GM11168 (cell line): ENCODE measurements around the gene TAL1.
"Not testable (repeated sequence)": the region's sequence is repeated elsewhere in the genome, so short reads cannot be mapped to it uniquely, and the experiment has no call there.

Experiments used
- in situ Hi-C: fragments of 300-500 bp; cut with MboI; formaldehyde crosslinking; loops from one replicate; pipeline ENCODE4 v1.12.0; 2022; ENCODE audit warnings: low sequenced_read_pairs; ENCODE audit not compliant: unreplicated experiment

The TAL1 gene

GRCh38 chr1:47213230-47213963, 18.6 kb downstream of the TAL1 start:
- in situ Hi-C loops, result no loop called here

GRCh38 chr1:47212636-47213229, 19.3 kb downstream of the TAL1 start:
- in situ Hi-C loops, result no loop called here

- in situ Hi-C loops, result no loop called here
These were observed 20.2 kb downstream of the TAL1 start for GRCh38 chr1:47211796-47212269.

GRCh38 chr1:47210666-47211065, 21.4 kb downstream of the TAL1 start:
- in situ Hi-C loops, result no loop called here

GRCh38 chr1:47209725-47210325, 22.2 kb downstream of the TAL1 start:
- in situ Hi-C loops, result no loop called here

GRCh38 chr1:47209091-47209490, 22.9 kb downstream of the TAL1 start:
- in situ Hi-C loops, result no loop called here

GRCh38 chr1:47208374-47208850, 23.6 kb downstream of the TAL1 start:
- in situ Hi-C loops, result no loop called here

GRCh38 chr1:47207803-47208373, 24.1 kb downstream of the TAL1 start:
- in situ Hi-C loops, result no loop called here

- in situ Hi-C loops, result no loop called here
These were observed 26.1 kb downstream of the TAL1 start for GRCh38 chr1:47205918-47206317.

GRCh38 chr1:47203504-47203903, 28.5 kb downstream of the TAL1 start:
- in situ Hi-C loops, result not testable (repeated sequence)

GRCh38 chr1:47201179-47201578, 30.8 kb downstream of the TAL1 start:
- in situ Hi-C loops, result no loop called here

GRCh38 chr1:47198214-47198613, 33.8 kb downstream of the TAL1 start:
- in situ Hi-C loops, result loop anchor here (25.0 kb wide), 2 partner anchors 214 to 514 kb away; partner anchors contain the start of gene FOXE3

- in situ Hi-C loops, result loop anchor here (25.0 kb wide), 2 partner anchors 216 to 516 kb away; partner anchors contain the start of gene FOXE3
These were observed 35.4 kb downstream of the TAL1 start for GRCh38 chr1:47196622-47197021.

- in situ Hi-C loops, result loop anchor here (25.0 kb wide), 2 partner anchors 216 to 516 kb away; partner anchors contain the start of gene FOXE3
These were observed 36.0 kb downstream of the TAL1 start for GRCh38 chr1:47195981-47196380.

GRCh38 chr1:47194311-47194710, 37.7 kb downstream of the TAL1 start:
- in situ Hi-C loops, result loop anchor here (25.0 kb wide), 2 partner anchors 218 to 518 kb away; partner anchors contain the start of gene FOXE3

- in situ Hi-C loops, result loop anchor here (25.0 kb wide), 2 partner anchors 219 to 519 kb away; partner anchors contain the start of gene FOXE3
These were observed 38.5 kb downstream of the TAL1 start for GRCh38 chr1:47193496-47193895.

- in situ Hi-C loops, result loop anchor here (25.0 kb wide), 2 partner anchors 220 to 520 kb away; partner anchors contain the start of gene FOXE3
These were observed 39.3 kb downstream of the TAL1 start for GRCh38 chr1:47192458-47193384.

- in situ Hi-C loops, result loop anchor here (25.0 kb wide), 2 partner anchors 220 to 520 kb away; partner anchors contain the start of gene FOXE3
These were observed 40.0 kb downstream of the TAL1 start for GRCh38 chr1:47191940-47192457.

- in situ Hi-C loops, result loop anchor here (25.0 kb wide), 2 partner anchors 221 to 521 kb away; partner anchors contain the start of gene FOXE3
These were observed 41.2 kb downstream of the TAL1 start for GRCh38 chr1:47190857-47191256.
